Prostate gland (tissue), 2 donors: ENCODE results near the gene VPS13D. TPM values are rescaled to one million over a fixed set of nuclear protein-coding genes. Genes with fewer than 3 reads are reported as not detected.

ENCODE experiments used
- DNase-seq: peaks from one replicate; pipeline ENCODE4 v3.0.0-alpha.2; 2019; ENCODE audit warnings: low spot score
- H3K27ac ChIP-seq, 2 donors: fragments of 200-600 bp; sonication (generic); 2 replicates each; pipeline ENCODE4 v1.5.1; 2017 to 2019
- H3K27me3 ChIP-seq: fragments of 200-600 bp; sonication (generic); replicated peaks from 2 replicates; pipeline ENCODE4 v1.5.1; 2019; ENCODE audit not compliant: insufficient read depth
- H3K36me3 ChIP-seq, 2 donors: fragments of 200-600 bp; sonication (generic); 1 replicate in 1 of 2; 2 replicates in 1 of 2; pipeline versions ENCODE4 v1.5.1 to v1.8.1; 2017 to 2019
- H3K4me1 ChIP-seq: fragments of 200-600 bp; sonication (generic); replicated peaks from 2 replicates; pipeline ENCODE4 v1.5.1; 2019
- H3K4me3 ChIP-seq, 2 donors: fragments of 200-600 bp; sonication (generic); 2 replicates each; pipeline ENCODE4 v1.5.1; 2017 to 2019
- H3K9me3 ChIP-seq: fragments of 200-600 bp; sonication (generic); 2 replicates; pipeline ENCODE4 v1.5.1; 2017
- POLR2A ChIP-seq: fragments of 450-650 bp; IDR thresholded peaks from one replicate; pipeline ENCODE4 v1.6.1; 2016; ENCODE audit warnings: antibody characterized with exemption, mild to moderate bottlenecking
- POLR2AphosphoS5 ChIP-seq: sonication (generic); formaldehyde crosslinking; IDR thresholded peaks from one replicate; pipeline ENCODE4 v1.6.1; 2017; ENCODE audit warnings: antibody characterized with exemption
- WGBS: methylation state at CpG from one replicate; pipeline ENCODE4 v1.1.5; 2018; 5-methylcytosine and 5-hydroxymethylcytosine counted together
- intact Hi-C: fragments of 100-400 bp; cut with DNase I; formaldehyde crosslinking; loops from one replicate; pipeline ENCODE4 v1.14.2; 2022
- total RNA-seq, 2 donors: library from RNA; depleted of rRNA; stranded (reverse); fragments of >200 nt; gene quantifications; one replicate each; pipeline ENCODE4 v1.1.0, GENCODE V29; 2016
- TF ChIP-seq, protein P1 (sequence below), 4 experiments: fragments of 200-600 bp in 2 of 4; fragments of 450-650 bp in 2 of 4; sonication (generic) in 2 of 4; IDR thresholded peaks; 1 replicate in 3 of 4; 2 replicates in 1 of 4; pipeline ENCODE4 v1.5.1; 2016 to 2019; ENCODE audit warnings: antibody characterized with exemption in 4 of 4, mild to moderate bottlenecking in 2 of 4, moderate library complexity in 2 of 4

The VPS13D gene
- total RNA-seq, 2 donors from 2014 or later = 60.7 to 80.8 TPM

DNA sequence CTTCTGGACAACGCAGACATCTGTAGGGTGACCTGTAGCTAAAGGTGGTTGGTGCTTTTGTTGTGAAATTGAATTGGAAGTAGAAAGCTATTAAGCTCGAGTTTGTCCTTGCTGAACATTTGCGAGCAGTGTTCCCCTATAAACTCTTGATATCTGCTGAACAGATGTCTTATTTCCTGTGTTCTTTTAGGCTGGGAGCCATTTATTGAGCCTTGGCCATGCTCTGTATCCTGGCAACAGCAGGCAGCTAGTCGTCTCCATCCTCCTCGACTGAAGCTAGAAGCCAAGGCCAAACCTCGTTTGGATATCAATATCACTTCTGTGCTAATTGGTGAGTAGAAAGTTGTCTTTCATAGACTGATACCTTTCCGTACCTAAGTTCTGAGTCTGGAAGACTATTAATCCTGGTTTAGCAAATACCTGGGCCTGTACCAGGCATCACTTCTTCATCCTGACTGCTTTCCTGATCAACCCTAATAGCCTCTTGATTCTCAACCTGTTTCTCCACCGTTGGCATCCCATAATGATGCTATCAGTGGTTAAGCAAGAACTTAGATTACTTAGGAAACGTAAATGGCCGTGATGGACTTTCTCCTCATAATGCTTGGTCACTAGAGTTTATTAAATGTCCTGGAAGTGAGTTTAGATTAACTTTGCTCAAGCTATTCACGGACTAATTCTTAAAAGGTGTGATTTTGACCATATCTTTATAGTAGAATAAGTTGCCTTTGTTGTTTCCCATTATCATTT is 103.4 kb downstream of the VPS13D start:
- Histone ChIP-seq H3K9me3 (no peaks in the 10 kb centered on the region), H3K27me3 (no peaks in the 10 kb centered on the region), H3K4me1 (no peaks in the 10 kb centered on the region), H3K4me3 (no peak overlapping the region), H3K36me3 (no peaks in the 10 kb centered on the region), H3K27ac (no peak overlapping the region)
- TF ChIP-seq POLR2A (no peak), POLR2AphosphoS5 (no peak)
- TF ChIP-seq, protein P1, sequence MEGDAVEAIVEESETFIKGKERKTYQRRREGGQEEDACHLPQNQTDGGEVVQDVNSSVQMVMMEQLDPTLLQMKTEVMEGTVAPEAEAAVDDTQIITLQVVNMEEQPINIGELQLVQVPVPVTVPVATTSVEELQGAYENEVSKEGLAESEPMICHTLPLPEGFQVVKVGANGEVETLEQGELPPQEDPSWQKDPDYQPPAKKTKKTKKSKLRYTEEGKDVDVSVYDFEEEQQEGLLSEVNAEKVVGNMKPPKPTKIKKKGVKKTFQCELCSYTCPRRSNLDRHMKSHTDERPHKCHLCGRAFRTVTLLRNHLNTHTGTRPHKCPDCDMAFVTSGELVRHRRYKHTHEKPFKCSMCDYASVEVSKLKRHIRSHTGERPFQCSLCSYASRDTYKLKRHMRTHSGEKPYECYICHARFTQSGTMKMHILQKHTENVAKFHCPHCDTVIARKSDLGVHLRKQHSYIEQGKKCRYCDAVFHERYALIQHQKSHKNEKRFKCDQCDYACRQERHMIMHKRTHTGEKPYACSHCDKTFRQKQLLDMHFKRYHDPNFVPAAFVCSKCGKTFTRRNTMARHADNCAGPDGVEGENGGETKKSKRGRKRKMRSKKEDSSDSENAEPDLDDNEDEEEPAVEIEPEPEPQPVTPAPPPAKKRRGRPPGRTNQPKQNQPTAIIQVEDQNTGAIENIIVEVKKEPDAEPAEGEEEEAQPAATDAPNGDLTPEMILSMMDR (IDR thresholded peaks at IDR 0.05) = no peak
- DNase-seq = no peak
- 41% methylated on average over 11 of the region's 11 CpGs for WGBS
- intact Hi-C loops = no loop called here

DNA sequence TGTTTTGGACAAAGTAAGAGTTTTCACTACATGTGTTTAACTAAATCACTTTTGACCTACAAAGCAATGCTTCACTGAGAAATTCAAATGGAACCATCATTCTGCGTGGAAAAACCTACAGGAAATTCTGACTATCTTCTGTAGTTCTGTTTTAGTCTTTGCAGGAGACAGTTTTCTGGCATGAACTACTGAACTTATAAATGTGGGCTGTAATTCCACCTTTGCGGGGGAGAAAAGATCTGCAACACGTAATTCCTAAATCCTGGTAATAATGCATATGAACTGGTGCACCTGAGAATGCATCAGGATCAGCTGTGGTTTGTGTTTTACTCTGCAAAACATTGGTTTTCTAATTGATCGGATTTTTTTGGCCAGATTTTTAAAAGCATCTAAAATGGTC is 106.0 kb downstream of the VPS13D start:
- no peak for DNase-seq
- TF ChIP-seq POLR2AphosphoS5 (no peak), POLR2A (no peak)
- TF ChIP-seq, protein P1 (IDR thresholded peaks at IDR 0.05) = no peak
- Histone ChIP-seq H3K9me3 (no peaks in the 10 kb centered on the region), H3K36me3 (no peaks in the 10 kb centered on the region), H3K4me3 (no peak overlapping the region), H3K27me3 (no peaks in the 10 kb centered on the region), H3K27ac (no peak overlapping the region), H3K4me1 (no peaks in the 10 kb centered on the region)
- 91% methylated on average over 4 of the region's 4 CpGs for WGBS
- intact Hi-C loops = no loop called here

DNA sequence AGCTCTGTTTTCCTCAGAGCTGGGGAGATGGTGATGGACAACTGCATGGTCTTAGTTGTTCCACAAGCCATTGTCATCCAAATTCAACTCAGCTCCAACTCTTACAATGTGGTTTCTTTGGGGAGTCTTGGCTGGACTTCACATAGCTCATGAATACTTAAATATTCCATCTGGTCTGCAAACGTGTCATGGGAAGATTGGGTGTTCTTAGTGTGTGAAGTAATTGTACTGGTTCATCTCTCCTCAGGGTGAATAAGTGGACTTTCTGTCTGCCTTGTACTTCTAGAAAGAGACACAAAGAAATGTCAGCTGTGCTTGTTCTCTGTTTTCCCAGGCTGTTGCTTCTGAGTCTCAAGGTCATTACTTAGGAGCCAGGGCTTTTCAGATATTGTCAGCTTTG is 106.6 kb downstream of the VPS13D start:
- Histone ChIP-seq H3K4me3 (no peak overlapping the region), H3K36me3 (no peaks in the 10 kb centered on the region), H3K27me3 (no peaks in the 10 kb centered on the region), H3K4me1 (no peaks in the 10 kb centered on the region), H3K9me3 (no peaks in the 10 kb centered on the region), H3K27ac (no peak overlapping the region)
- TF ChIP-seq POLR2AphosphoS5 = no peak
- TF ChIP-seq, protein P1 (IDR thresholded peaks at IDR 0.05) = no peak
- TF ChIP-seq POLR2A = no peak
- no peak for DNase-seq
- 43% methylated on average over 1 of the region's 1 CpG for WGBS
- intact Hi-C loops = no loop called here

DNA sequence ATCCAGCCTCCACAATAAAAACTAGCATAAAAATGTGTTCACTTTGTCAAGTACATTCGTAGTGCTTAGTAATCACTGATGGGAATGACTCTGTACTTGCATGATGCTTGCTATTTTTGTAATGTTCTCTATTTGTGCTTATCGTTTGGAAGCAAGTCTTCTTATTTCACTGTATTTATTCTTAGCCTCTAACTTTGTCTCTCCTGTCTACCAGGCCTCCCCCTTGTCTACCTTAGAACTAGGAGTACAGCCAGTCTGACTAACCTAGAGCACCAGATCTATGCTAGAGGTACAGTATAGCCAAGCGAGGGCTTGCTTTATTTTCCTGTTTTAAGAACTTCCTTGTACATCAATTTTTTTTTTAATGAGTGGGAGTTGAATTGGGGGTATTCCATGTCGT is 108.2 kb downstream of the VPS13D start:
- no peak for DNase-seq
- Histone ChIP-seq H3K27ac (no peak overlapping the region), H3K4me1 (no peaks in the 10 kb centered on the region), H3K36me3 (no peaks in the 10 kb centered on the region), H3K9me3 (no peaks in the 10 kb centered on the region), H3K27me3 (no peaks in the 10 kb centered on the region), H3K4me3 (no peak overlapping the region)
- 59% methylated on average over 4 of the region's 4 CpGs for WGBS
- TF ChIP-seq POLR2A = no peak
- TF ChIP-seq POLR2AphosphoS5 = peak; percentile 22
- TF ChIP-seq, protein P1 (IDR thresholded peaks at IDR 0.05) = no peak
- intact Hi-C loops = loop anchor here (2.0 kb wide), 1 partner anchor 61 kb away; no protein-coding TSS in a partner anchor

DNA sequence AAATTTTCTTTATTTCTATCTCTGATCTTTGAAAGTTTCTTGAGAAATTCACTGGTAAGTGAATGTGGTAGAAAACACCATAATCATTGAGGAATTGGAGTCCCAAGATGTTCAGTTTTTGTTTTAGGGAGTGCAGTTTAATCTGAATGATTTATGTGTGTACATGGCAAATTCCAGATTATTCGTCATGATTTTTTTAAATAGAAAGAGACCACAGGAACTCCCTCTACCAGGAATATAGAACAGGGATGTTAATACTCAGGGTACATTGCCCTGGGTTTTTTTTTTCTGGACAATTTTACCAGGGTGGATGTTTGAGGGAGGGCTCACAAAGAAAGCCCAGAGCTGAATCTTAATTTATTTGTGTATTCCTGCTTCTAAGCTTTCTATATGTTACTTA is 109.0 kb downstream of the VPS13D start:
- WGBS = 33% methylated on average over 1 of the region's 1 CpG
- TF ChIP-seq, protein P1 (IDR thresholded peaks at IDR 0.05) = no peak
- TF ChIP-seq POLR2A (no peak), POLR2AphosphoS5 (no peak)
- DNase-seq = no peak
- Histone ChIP-seq H3K36me3 (no peaks in the 10 kb centered on the region), H3K9me3 (no peaks in the 10 kb centered on the region), H3K4me1 (no peaks in the 10 kb centered on the region), H3K27me3 (no peaks in the 10 kb centered on the region), H3K4me3 (no peak overlapping the region), H3K27ac (no peak overlapping the region)
- intact Hi-C loops = loop anchor here (2.0 kb wide), 1 partner anchor 62 kb away; no protein-coding TSS in a partner anchor
